Hepatocyte (in vitro differentiated cells): Measurements from ENCODE around the gene CEP85L.

Experiments
- CTCF ChIP-seq: fragments of 200-600 bp; sonication (generic); IDR thresholded peaks from 2 replicates; pipeline ENCODE4 v1.5.1; 2016; ENCODE audit warnings: antibody characterized with exemption, mild to moderate bottlenecking; ENCODE audit not compliant: poor library complexity
- EZH2 ChIP-seq: fragments of 200-600 bp; sonication (generic); IDR thresholded peaks from 2 replicates; pipeline ENCODE4 v1.6.1; 2016; ENCODE audit warnings: antibody characterized with exemption, mild to moderate bottlenecking, borderline replicate concordance
- EZH2phosphoT487 ChIP-seq: fragments of 200-600 bp; sonication (generic); IDR thresholded peaks from one replicate; pipeline ENCODE4 v1.6.1; 2018; ENCODE audit warnings: antibody characterized with exemption, mild to moderate bottlenecking, low read depth, moderate library complexity; ENCODE audit not compliant: unreplicated experiment, severe bottlenecking

- TF ChIP-seq CTCF (no peak), EZH2 (no peak), EZH2phosphoT487 (no peak)
Observed at GRCh38 chr6:118630067-118630466, 21.3 kb downstream of the CEP85L start.
